AG10803 (cell line): ENCODE results near the gene SCAMP1.
"Not testable (repeated sequence)": the region's sequence is repeated elsewhere in the genome, so short reads cannot be mapped to it uniquely, and the experiment has no call there.

ENCODE experiments used
- DNase-seq: peaks from one replicate; pipeline ENCODE4 v3.0.0; 2010; ENCODE audit warnings: low read depth
- H3K4me3 ChIP-seq: 2 replicates; pipeline ENCODE4 v1.5.1; 2011; ENCODE audit warnings: mild to moderate bottlenecking, low read length, control low read depth
- CTCF ChIP-seq: conservative IDR thresholded peaks from 2 replicates; pipeline ENCODE4 v1.5.1; 2011; ENCODE audit warnings: mild to moderate bottlenecking, low read length, control low read depth, inconsistent platforms

Gene SCAMP1

DNA sequence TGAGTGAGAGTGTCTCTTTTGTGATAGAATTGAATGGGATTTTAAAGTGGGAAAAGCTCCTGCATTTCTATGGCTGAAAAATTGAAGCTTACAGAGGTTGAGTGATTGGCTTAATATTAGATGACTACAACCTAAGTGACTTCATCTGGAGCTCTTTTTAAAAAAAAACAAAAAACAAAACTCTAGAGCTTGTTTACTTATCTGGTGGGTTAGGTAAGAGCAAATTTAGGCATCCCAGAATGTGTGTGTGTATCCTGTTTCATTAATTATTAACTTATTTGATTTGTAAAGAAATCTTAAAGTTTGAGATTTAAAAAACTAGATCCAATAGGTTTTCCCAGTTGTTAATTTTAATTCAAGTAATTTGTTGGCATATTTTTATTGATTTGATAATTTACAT lies 60.1 kb downstream of the SCAMP1 start:
- TF ChIP-seq CTCF, result no peak
- no peak overlapping the region for H3K4me3 ChIP-seq
- no peak for DNase-seq

GRCh38 chr5:78424665-78425064 lies 64.2 kb downstream of the SCAMP1 start:
- DNase-seq, result no peak
- no peak for TF ChIP-seq CTCF
- no peak overlapping the region for H3K4me3 ChIP-seq

DNA sequence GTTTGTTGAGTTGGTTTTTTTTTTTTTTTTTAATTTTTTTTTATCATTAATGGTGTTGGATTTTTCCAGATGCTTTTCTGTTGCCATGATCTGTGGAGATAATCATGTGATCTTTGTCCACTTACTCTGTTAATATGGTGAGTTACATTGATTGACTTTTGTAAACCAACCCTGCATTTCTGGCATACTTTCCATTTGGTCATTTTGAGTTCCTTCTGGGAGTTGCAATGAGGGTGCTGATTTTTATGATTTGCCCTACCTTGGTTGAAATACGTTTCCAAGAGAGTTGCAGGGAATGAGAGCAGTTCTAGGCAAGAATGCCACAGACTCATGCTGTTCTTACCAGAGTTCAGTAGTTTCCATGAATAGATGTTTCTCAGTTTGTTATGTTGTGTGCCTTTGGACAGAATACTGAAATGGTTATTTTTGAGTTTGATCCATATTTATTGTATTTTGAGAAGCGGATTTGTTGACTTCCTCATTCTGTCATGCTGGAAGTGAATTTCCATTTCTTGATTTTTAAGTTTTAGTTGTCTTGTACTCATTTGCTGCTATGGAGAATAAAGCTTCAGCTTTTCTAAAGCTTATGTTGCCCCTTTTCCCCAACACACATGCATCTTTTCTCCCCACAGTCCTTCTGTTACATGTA lies 69.0 kb downstream of the SCAMP1 start:
- DNase-seq, result no peak
- H3K4me3 ChIP-seq, result no peak overlapping the region
- no peak for TF ChIP-seq CTCF

DNA sequence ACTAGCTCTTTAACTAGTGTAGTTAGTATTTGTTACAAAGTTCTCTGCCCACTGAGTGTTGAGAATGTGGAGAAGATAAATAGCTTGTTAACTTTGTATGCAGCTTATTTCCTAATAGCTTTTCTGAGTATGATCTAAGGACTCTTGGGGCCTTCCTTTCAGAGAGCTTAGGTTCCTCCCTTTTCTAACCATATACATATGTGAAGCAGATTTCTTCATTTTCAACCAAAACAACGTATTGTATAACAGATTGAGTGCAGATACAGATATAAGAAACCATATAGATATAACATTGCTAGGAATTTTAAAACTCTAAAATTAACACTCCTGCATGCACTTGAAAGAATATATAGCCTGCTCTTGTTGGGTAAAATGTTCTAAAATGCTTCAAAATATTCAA lies 70.4 kb downstream of the SCAMP1 start:
- no peak for TF ChIP-seq CTCF
- H3K4me3 ChIP-seq, result no peak overlapping the region
- DNase-seq, result peak; percentile 12

- H3K4me3 ChIP-seq, result no peak overlapping the region
- TF ChIP-seq CTCF, result no peak
- DNase-seq, result no peak
Measured at GRCh38 chr5:78433972-78434371, 73.6 kb downstream of the SCAMP1 start.

GRCh38 chr5:78447775-78448424 lies 87.5 kb downstream of the SCAMP1 start:
- no peak overlapping the region for H3K4me3 ChIP-seq
- DNase-seq, result no peak
- TF ChIP-seq CTCF, result no peak

- no peak overlapping the region for H3K4me3 ChIP-seq
- TF ChIP-seq CTCF, result no peak
- DNase-seq, result no peak
Measured at GRCh38 chr5:78449103-78449502, 88.7 kb downstream of the SCAMP1 start.

DNA sequence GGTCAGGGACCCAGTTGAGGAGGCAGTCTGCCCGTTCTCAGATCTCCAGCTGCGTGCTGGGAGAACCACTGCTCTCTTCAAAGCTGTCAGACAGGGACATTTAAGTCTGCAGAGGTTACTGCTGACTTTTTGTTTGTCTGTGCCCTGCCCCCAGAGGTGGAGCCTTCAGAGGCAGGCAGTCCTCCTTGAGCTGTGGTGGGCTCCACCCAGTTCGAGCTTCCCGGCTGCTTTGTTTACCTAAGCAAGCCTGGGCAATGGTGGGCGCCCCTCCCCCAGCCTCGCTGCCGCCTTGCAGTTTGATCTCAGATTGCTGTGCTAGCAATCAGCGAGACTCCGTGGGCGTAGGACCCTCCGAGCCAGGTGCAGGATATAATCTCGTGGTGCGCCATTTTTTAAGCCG lies 97.1 kb downstream of the SCAMP1 start:
- not testable (repeated sequence) for DNase-seq, H3K4me3 ChIP-seq
